HG03520 (cell line): ENCODE data around the gene DNAH2.

Source experiments
- ATAC-seq: cut with Tn5 transposase; IDR thresholded peaks from one replicate; pipeline ENCODE4 v1.9.1; 2021; ENCODE audit warnings: mild to moderate bottlenecking, moderate library complexity; ENCODE audit not compliant: unreplicated experiment

DNAH2 gene

GRCh38 chr17:7848739-7849129 lies 131.2 kb downstream of the DNAH2 start:
- ATAC-seq: no peak

- no peak for ATAC-seq
Observed at GRCh38 chr17:7849130-7849750, 131.7 kb downstream of the DNAH2 start.

GRCh38 chr17:7849751-7850504 lies 132.4 kb downstream of the DNAH2 start:
- no peak for ATAC-seq

DNA sequence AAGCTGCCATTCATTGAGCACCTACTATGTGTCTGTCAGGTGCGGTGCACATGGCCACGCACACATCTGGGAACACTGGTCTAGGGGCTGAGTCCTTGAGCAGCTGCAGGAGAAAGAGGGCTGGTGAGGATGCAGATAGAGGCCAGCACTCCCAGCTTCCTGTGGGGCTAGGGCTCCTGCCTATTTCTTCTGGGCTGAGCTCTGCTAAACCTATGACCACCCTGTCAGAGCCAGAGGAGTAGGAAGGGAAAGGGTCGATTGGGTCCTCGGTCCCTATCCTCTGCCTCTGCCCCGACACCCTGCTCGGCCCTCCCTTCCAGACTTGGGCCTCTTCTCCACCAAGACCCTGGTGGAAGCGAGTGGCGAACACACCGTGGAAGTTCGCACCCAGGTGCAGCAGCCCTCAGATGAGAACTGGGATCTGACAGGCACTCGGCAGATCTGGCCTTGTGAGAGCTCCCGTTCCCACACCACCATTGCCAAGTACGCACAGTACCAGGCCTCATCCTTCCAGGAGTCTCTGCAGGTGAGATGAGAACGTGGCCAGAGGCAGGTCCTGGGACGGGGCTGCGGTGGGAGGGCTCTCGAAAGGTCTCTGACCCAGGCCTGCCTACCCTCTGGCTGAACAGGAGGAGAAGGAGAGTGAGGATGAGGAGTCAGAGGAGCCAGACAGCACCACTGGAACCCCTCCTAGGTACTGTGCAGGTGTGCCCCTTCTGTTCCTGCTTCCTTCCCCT lies 133.3 kb downstream of the DNAH2 start:
- no peak for ATAC-seq

DNA sequence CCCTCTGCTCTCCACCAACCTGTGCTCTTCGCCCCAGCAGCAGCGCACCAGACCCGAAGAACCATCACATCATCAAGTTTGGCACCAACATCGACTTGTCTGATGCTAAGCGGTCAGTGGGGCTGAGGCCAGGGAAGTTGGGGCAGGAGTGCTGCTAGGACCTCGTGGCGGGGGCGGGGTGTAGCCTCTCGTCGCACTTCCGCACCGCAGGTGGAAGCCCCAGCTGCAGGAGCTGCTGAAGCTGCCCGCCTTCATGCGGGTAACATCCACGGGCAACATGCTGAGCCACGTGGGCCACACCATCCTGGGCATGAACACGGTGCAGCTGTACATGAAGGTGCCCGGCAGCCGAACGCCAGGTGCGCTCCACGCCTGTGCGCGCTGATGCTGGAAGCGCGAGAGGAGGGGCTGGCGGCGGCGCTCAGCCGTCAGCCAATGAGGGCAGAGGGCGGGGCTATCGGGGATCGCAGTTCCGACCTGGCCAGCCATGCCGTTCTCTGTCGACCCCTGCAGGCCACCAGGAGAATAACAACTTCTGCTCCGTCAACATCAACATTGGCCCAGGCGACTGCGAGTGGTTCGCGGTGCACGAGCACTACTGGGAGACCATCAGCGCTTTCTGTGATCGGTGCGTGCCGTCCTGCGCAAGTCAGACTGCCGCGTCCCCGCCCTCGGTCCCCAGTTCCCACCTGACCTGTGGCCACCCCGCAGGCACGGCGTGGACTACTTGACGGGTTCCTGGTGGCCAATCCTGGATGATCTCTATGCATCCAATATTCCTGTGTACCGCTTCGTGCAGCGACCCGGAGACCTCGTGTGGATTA lies 134.1 kb downstream of the DNAH2 start:
- peak; percentile 55 for ATAC-seq

- ATAC-seq: no peak
Observed at GRCh38 chr17:7852262-7852670, 134.7 kb downstream of the DNAH2 start.

DNA sequence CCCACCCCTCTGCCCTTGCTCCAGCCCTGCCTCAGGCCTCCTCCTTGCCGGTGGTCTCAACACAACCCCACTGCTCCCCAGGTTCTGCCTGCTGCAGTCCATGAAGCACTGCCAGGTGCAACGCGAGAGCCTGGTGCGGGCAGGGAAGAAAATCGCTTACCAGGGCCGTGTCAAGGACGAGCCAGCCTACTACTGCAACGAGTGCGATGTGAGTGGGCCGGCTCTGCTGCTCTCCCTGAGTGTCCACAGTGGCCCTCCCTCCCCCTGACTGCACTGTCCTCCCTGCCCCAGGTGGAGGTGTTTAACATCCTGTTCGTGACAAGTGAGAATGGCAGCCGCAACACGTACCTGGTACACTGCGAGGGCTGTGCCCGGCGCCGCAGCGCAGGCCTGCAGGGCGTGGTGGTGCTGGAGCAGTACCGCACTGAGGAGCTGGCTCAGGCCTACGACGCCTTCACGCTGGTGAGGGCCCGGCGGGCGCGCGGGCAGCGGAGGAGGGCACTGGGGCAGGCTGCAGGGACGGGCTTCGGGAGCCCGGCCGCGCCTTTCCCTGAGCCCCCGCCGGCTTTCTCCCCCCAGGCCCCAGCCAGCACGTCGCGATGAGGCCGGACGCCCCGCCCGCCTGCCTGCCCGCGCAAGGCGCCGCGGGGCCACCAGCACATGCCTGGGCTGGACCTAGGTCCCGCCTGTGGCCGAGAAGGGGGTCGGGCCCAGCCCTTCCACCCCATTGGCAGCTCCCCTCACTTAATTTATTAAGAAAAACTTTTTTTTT lies 135.6 kb downstream of the DNAH2 start:
- no peak for ATAC-seq

DNA sequence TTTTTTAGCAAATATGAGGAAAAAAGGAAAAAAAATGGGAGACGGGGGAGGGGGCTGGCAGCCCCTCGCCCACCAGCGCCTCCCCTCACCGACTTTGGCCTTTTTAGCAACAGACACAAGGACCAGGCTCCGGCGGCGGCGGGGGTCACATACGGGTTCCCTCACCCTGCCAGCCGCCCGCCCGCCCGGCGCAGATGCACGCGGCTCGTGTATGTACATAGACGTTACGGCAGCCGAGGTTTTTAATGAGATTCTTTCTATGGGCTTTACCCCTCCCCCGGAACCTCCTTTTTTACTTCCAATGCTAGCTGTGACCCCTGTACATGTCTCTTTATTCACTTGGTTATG lies 136.1 kb downstream of the DNAH2 start:
- no peak for ATAC-seq

GRCh38 chr17:7854078-7854777 lies 136.7 kb downstream of the DNAH2 start:
- ATAC-seq: no peak

GRCh38 chr17:7854851-7855659 lies 137.5 kb downstream of the DNAH2 start, which contains the start of gene TMEM88:
TSS of gene TMEM88 (plus strand) at chr17:7855066. CDS start at chr17:7855075, 9 bp downstream.
- ATAC-seq: no peak

- no peak for ATAC-seq
Observed at GRCh38 chr17:7855660-7856010, 138.1 kb downstream of the DNAH2 start.

DNA sequence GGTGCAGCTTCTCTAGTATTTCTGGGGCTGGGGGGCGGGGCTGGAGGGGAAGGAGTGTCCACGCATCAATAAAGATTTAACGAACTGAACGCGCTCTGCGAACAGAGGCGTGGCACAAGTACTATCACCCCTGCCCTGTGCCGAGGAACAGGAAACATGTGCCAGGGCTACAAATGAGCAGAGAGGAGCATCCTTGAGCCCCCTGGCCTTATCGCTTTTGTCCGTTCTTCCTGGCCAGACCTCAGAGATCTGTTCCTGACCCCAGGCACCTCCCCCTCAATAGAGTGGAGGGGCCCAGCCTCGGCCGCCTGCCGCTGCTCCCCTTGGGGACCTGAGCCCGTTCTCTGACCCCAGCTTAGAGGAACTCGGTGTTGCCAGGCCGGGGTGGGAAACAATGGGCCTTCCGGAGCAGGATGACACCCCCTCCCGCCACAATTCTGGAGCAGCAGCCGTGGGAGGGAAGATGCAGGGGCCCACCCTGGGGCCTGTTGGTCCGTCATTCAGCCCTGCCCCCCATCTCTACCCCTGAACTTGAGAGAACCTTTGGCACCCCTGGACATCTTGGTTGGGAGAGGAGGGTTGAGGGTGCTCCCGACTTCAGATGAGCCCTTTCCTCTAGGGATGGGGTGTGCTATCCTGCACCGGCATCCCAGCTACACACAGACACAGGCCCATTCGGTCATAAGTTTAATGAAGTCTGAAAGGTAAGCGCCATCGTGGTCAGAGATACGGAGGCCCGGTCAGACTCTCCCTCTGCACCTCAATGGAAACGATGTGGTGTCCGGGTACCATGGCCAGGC lies 138.7 kb downstream of the DNAH2 start:
- ATAC-seq: no peak

GRCh38 chr17:7856811-7857712 lies 139.5 kb downstream of the DNAH2 start, which contains the start of gene NAA38:
TSS of gene NAA38 (minus strand) at chr17:7857559. CDS start at chr17:7857463, 96 bp downstream.
- peak; percentile 59 for ATAC-seq

- ATAC-seq: peak; percentile 26
Observed at GRCh38 chr17:7857713-7858521, 140.4 kb downstream of the DNAH2 start, which contains the start of gene CYB5D1. TSS of gene CYB5D1 (plus strand) at chr17:7858003. CDS start at chr17:7858135, 132 bp downstream.

GRCh38 chr17:7858522-7858810 lies 140.9 kb downstream of the DNAH2 start:
- ATAC-seq: no peak

GRCh38 chr17:7859028-7859427 lies 141.5 kb downstream of the DNAH2 start:
- no peak for ATAC-seq
